HUES48 (cell line): ENCODE data around the gene ZCCHC9.
"Not testable (repeated sequence)": the region's sequence is repeated elsewhere in the genome, so short reads cannot be mapped to it uniquely, and the experiment has no call there.

Experiments
- H3K27ac ChIP-seq: one replicate; pipeline ENCODE4 v1.7.0; 2013; ENCODE audit warnings: low read depth, low read length, inconsistent platforms
- H3K27me3 ChIP-seq: 2 replicates; pipeline ENCODE4 v1.6.1; 2013; ENCODE audit warnings: mild to moderate bottlenecking, low read length; ENCODE audit not compliant: control insufficient read depth, insufficient read depth
- H3K36me3 ChIP-seq: 2 replicates; pipeline ENCODE4 v1.6.1; 2013; ENCODE audit warnings: low read length; ENCODE audit not compliant: control insufficient read depth, insufficient read depth
- H3K4me1 ChIP-seq: 2 replicates; pipeline ENCODE4 v1.6.1; 2013; ENCODE audit warnings: mild to moderate bottlenecking, low read length; ENCODE audit not compliant: control insufficient read depth, insufficient read depth
- H3K4me3 ChIP-seq: 2 replicates; pipeline ENCODE4 v1.5.1; 2013; ENCODE audit warnings: mild to moderate bottlenecking, low read depth, low read length
- H3K9ac ChIP-seq: 2 replicates; pipeline ENCODE4 v1.6.1; 2013; ENCODE audit warnings: mild to moderate bottlenecking, low read depth, low read length, moderate library complexity
- H3K9me3 ChIP-seq: 2 replicates; pipeline ENCODE4 v1.6.1; 2013; ENCODE audit warnings: low read length; ENCODE audit not compliant: control insufficient read depth, insufficient read depth

ZCCHC9 gene

GRCh38 chr5:81334304-81335061, 33.1 kb downstream of the ZCCHC9 start:
- Histone ChIP-seq H3K36me3 (no peaks in the 10 kb centered on the region), H3K4me3 (no peak overlapping the region), H3K9me3 (no peaks in the 10 kb centered on the region), H3K9ac (no peak overlapping the region), H3K27me3 (no peaks in the 10 kb centered on the region), H3K27ac (no peak overlapping the region), H3K4me1 (peaks cover 7% of the 10 kb centered on the region)

GRCh38 chr5:81335946-81336345, 34.6 kb downstream of the ZCCHC9 start:
- H3K9ac ChIP-seq, result no peak overlapping the region
- H3K27me3 ChIP-seq, result no peaks in the 10 kb centered on the region
- H3K4me3 ChIP-seq, result no peak overlapping the region
- no peaks in the 10 kb centered on the region for H3K4me1 ChIP-seq
- no peaks in the 10 kb centered on the region for H3K36me3 ChIP-seq
- no peak overlapping the region for H3K27ac ChIP-seq
- H3K9me3 ChIP-seq, result no peaks in the 10 kb centered on the region

- H3K27me3 ChIP-seq, result no peaks in the 10 kb centered on the region
- H3K4me3 ChIP-seq, result no peak overlapping the region
- H3K36me3 ChIP-seq, result no peaks in the 10 kb centered on the region
- H3K27ac ChIP-seq, result no peak overlapping the region
- H3K4me1 ChIP-seq, result no peaks in the 10 kb centered on the region
- H3K9me3 ChIP-seq, result no peaks in the 10 kb centered on the region
- no peak overlapping the region for H3K9ac ChIP-seq
These were observed 35.2 kb downstream of the ZCCHC9 start for GRCh38 chr5:81336556-81336955.

GRCh38 chr5:81337803-81338202, 36.4 kb downstream of the ZCCHC9 start:
- H3K36me3 ChIP-seq, result no peaks in the 10 kb centered on the region
- H3K4me3 ChIP-seq, result no peak overlapping the region
- H3K9me3 ChIP-seq, result no peaks in the 10 kb centered on the region
- no peak overlapping the region for H3K9ac ChIP-seq
- H3K27ac ChIP-seq, result no peak overlapping the region
- H3K27me3 ChIP-seq, result no peaks in the 10 kb centered on the region
- no peaks in the 10 kb centered on the region for H3K4me1 ChIP-seq

- not testable (repeated sequence) for H3K9me3 ChIP-seq, H3K4me3 ChIP-seq, H3K36me3 ChIP-seq, H3K27me3 ChIP-seq, H3K4me1 ChIP-seq, H3K9ac ChIP-seq, H3K27ac ChIP-seq
These were observed 36.8 kb downstream of the ZCCHC9 start for GRCh38 chr5:81338213-81338612.

- Histone ChIP-seq H3K27ac (no peak overlapping the region), H3K27me3 (no peaks in the 10 kb centered on the region), H3K9me3 (no peaks in the 10 kb centered on the region), H3K36me3 (no peaks in the 10 kb centered on the region), H3K9ac (no peak overlapping the region), H3K4me1 (peaks cover 3% of the 10 kb centered on the region; the same call in 1 of the 2 replicates), H3K4me3 (no peak overlapping the region)
These were observed 43.3 kb downstream of the ZCCHC9 start for GRCh38 chr5:81344736-81345135.

- Histone ChIP-seq H3K9me3 (no peaks in the 10 kb centered on the region), H3K27me3 (no peaks in the 10 kb centered on the region), H3K36me3 (no peaks in the 10 kb centered on the region), H3K4me1 (peaks cover 7% of the 10 kb centered on the region; the same call in 1 of the 2 replicates), H3K4me3 (no peak overlapping the region), H3K27ac (no peak overlapping the region), H3K9ac (no peak overlapping the region)
These were observed 44.1 kb downstream of the ZCCHC9 start for GRCh38 chr5:81345411-81346003.

- Histone ChIP-seq H3K9me3 (no peaks in the 10 kb centered on the region), H3K36me3 (no peaks in the 10 kb centered on the region), H3K4me1 (peaks cover 9% of the 10 kb centered on the region), H3K27ac (no peak overlapping the region), H3K4me3 (no peak overlapping the region), H3K9ac (no peak overlapping the region), H3K27me3 (no peaks in the 10 kb centered on the region)
These were observed 47.8 kb downstream of the ZCCHC9 start for GRCh38 chr5:81349161-81349560.

GRCh38 chr5:81350507-81350906, 49.1 kb downstream of the ZCCHC9 start:
- no peaks in the 10 kb centered on the region for H3K27me3 ChIP-seq
- H3K36me3 ChIP-seq, result no peaks in the 10 kb centered on the region
- H3K4me3 ChIP-seq, result no peak overlapping the region
- H3K9ac ChIP-seq, result no peak overlapping the region
- H3K4me1 ChIP-seq, result peaks cover 9% of the 10 kb centered on the region
- H3K9me3 ChIP-seq, result no peaks in the 10 kb centered on the region
- H3K27ac ChIP-seq, result no peak overlapping the region

- Histone ChIP-seq H3K4me3 (no peak overlapping the region), H3K27me3 (no peaks in the 10 kb centered on the region), H3K36me3 (no peaks in the 10 kb centered on the region), H3K9me3 (no peaks in the 10 kb centered on the region), H3K27ac (no peak overlapping the region), H3K9ac (no peak overlapping the region), H3K4me1 (peaks cover 9% of the 10 kb centered on the region)
These were observed 51.8 kb downstream of the ZCCHC9 start for GRCh38 chr5:81353189-81353588.

GRCh38 chr5:81354093-81354492, 52.7 kb downstream of the ZCCHC9 start:
- no peaks in the 10 kb centered on the region for H3K27me3 ChIP-seq
- no peak overlapping the region for H3K27ac ChIP-seq
- H3K9me3 ChIP-seq, result no peaks in the 10 kb centered on the region
- no peak overlapping the region for H3K9ac ChIP-seq
- no peaks in the 10 kb centered on the region for H3K36me3 ChIP-seq
- H3K4me1 ChIP-seq, result peaks cover 13% of the 10 kb centered on the region
- H3K4me3 ChIP-seq, result no peak overlapping the region
